Measurements from ENCODE around the gene NUDT8.
"Not testable (repeated sequence)": the region's sequence is repeated elsewhere in the genome, so short reads cannot be mapped to it uniquely, and the experiment has no call there.

Gene NUDT8

GRCh38 chr11:67588899-67589415, 40.8 kb downstream of the NUDT8 start:
- DNase-seq (ENCODE audit: low read depth): not testable (repeated sequence)

- DNase-seq (ENCODE audit: low read depth): no peak
Observed at GRCh38 chr11:67588136-67588503, 41.6 kb downstream of the NUDT8 start.

GRCh38 chr11:67586568-67587250, 43.0 kb downstream of the NUDT8 start:
- DNase-seq (ENCODE audit: low read depth): no peak

GRCh38 chr11:67585911-67586310, 43.8 kb downstream of the NUDT8 start:
- DNase-seq (ENCODE audit: low read depth): no peak

GRCh38 chr11:67584881-67585873, 44.6 kb downstream of the NUDT8 start:
- DNase-seq (ENCODE audit: low read depth): no peak

- peak; percentile 73 for DNase-seq (ENCODE audit: low read depth)
Observed at GRCh38 chr11:67584205-67584880, 45.4 kb downstream of the NUDT8 start.

GRCh38 chr11:67583247-67584204, 46.2 kb downstream of the NUDT8 start, which contains the start of gene GSTP1:
Gene GSTP1, plus strand, starts transcription at chr11:67583812. Its CDS starts 32 bp downstream, at chr11:67583844.
- DNase-seq (ENCODE audit: low read depth): peak; percentile 88

- no peak for DNase-seq (ENCODE audit: low read depth)
Observed at GRCh38 chr11:67582011-67582410, 47.7 kb downstream of the NUDT8 start.

- no peak for DNase-seq (ENCODE audit: low read depth)
Observed at GRCh38 chr11:67581469-67581868, 48.3 kb downstream of the NUDT8 start.

GRCh38 chr11:67577951-67578350, 51.8 kb downstream of the NUDT8 start:
- DNase-seq (ENCODE audit: low read depth): no peak

Measured in iris pigment epithelial cell (primary cell).